A549 (cell line): ENCODE measurements around the gene PCGF2.

ENCODE experiments used
- CTCF ChIP-seq: fragments of >200 bp; sonication (Bioruptor Twin); formaldehyde crosslinking; IDR thresholded peaks from 3 replicates; pipeline ENCODE4 v1.5.1; 2016
- EP300 ChIP-seq, 2 experiments: fragments of >200 bp; sonication (Bioruptor Twin); formaldehyde crosslinking; IDR thresholded peaks; 2 replicates in 1 of 2; 3 replicates in 1 of 2; pipeline ENCODE4 v1.6.1; 2016 to 2017
- HDAC2 ChIP-seq: fragments of 200-600 bp; sonication (generic); IDR thresholded peaks from 2 replicates; pipeline ENCODE4 v1.6.1; 2016
- JUN ChIP-seq, 2 experiments: fragments of >200 bp; sonication (Bioruptor Twin); formaldehyde crosslinking; IDR thresholded peaks; 2 replicates in 1 of 2; 3 replicates in 1 of 2; pipeline ENCODE4 v1.6.1; 2016 to 2017
- MAFK ChIP-seq: fragments of 450-650 bp; IDR thresholded peaks from 2 replicates; pipeline ENCODE4 v1.6.1; 2014; ENCODE audit not compliant: partially characterized antibody
- MYC ChIP-seq: IDR thresholded peaks from 2 replicates; pipeline ENCODE4 v1.6.1; 2012; ENCODE audit warnings: mild to moderate bottlenecking, inconsistent platforms, low read length, improper control_type of control experiment, borderline replicate concordance
- POLR2A ChIP-seq: IDR thresholded peaks from 2 replicates; pipeline ENCODE4 v1.6.1; 2012; ENCODE audit warnings: mild to moderate bottlenecking, low read length
- RAD21 ChIP-seq, 2 experiments: fragments of >200 bp in 1 of 2; sonication (Bioruptor Twin) in 1 of 2; formaldehyde crosslinking in 1 of 2; IDR thresholded peaks in 1 of 2; conservative IDR thresholded peaks in 1 of 2; 2 replicates in 1 of 2; 3 replicates in 1 of 2; pipeline ENCODE4 v1.6.1; 2012 to 2018; ENCODE audit warnings: inconsistent platforms in 1 of 2
- SMC3 ChIP-seq: fragments of >200 bp; sonication (Bioruptor Twin); formaldehyde crosslinking; IDR thresholded peaks from 3 replicates; pipeline ENCODE4 v1.6.1; 2018; ENCODE audit warnings: inconsistent platforms
- ZC3H11A ChIP-seq: fragments of 450-650 bp; IDR thresholded peaks from 2 replicates; pipeline ENCODE4 v1.6.1; 2014; ENCODE audit warnings: antibody characterized with exemption, mild to moderate bottlenecking
- TF ChIP-seq, protein P1 (sequence below): fragments of 200-600 bp; sonication (generic); IDR thresholded peaks from 2 replicates; pipeline ENCODE4 v1.6.1; 2016; ENCODE audit warnings: antibody characterized with exemption, mild to moderate bottlenecking, moderate library complexity
- TF ChIP-seq, protein P2 (sequence below): IDR thresholded peaks from 2 replicates; pipeline ENCODE4 v1.6.1; 2012

GRCh38 chr17:38740044-38740443 lies 8.1 kb downstream of the PCGF2 start:
- TF ChIP-seq MYC: no peak
- no peak for TF ChIP-seq CTCF
- TF ChIP-seq JUN (IDR thresholded peaks at IDR 0.05): no peak
- TF ChIP-seq ZC3H11A: no peak
- TF ChIP-seq, protein P1, sequence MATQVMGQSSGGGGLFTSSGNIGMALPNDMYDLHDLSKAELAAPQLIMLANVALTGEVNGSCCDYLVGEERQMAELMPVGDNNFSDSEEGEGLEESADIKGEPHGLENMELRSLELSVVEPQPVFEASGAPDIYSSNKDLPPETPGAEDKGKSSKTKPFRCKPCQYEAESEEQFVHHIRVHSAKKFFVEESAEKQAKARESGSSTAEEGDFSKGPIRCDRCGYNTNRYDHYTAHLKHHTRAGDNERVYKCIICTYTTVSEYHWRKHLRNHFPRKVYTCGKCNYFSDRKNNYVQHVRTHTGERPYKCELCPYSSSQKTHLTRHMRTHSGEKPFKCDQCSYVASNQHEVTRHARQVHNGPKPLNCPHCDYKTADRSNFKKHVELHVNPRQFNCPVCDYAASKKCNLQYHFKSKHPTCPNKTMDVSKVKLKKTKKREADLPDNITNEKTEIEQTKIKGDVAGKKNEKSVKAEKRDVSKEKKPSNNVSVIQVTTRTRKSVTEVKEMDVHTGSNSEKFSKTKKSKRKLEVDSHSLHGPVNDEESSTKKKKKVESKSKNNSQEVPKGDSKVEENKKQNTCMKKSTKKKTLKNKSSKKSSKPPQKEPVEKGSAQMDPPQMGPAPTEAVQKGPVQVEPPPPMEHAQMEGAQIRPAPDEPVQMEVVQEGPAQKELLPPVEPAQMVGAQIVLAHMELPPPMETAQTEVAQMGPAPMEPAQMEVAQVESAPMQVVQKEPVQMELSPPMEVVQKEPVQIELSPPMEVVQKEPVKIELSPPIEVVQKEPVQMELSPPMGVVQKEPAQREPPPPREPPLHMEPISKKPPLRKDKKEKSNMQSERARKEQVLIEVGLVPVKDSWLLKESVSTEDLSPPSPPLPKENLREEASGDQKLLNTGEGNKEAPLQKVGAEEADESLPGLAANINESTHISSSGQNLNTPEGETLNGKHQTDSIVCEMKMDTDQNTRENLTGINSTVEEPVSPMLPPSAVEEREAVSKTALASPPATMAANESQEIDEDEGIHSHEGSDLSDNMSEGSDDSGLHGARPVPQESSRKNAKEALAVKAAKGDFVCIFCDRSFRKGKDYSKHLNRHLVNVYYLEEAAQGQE: no peak
- TF ChIP-seq SMC3: no peak
- no peak for TF ChIP-seq EP300 (IDR thresholded peaks at IDR 0.05)
- no peak for TF ChIP-seq HDAC2
- TF ChIP-seq POLR2A: no peak
- no peak for TF ChIP-seq MAFK
- TF ChIP-seq, protein P2, sequence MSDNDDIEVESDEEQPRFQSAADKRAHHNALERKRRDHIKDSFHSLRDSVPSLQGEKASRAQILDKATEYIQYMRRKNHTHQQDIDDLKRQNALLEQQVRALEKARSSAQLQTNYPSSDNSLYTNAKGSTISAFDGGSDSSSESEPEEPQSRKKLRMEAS: no peak
- no peak for TF ChIP-seq RAD21 (conservative IDR thresholded peaks at IDR 0.05 in 1 of 2, IDR thresholded peaks at IDR 0.05 in 1 of 2)
